ENCODE results near the gene USP24. TPM values are rescaled to one million over a fixed set of nuclear protein-coding genes. Genes with fewer than 3 reads are reported as not detected.

Gene USP24
- polyA plus RNA-seq, 1 of the 3 experiments (the other 2 are of a cell fraction) = 8.1 TPM

DNA sequence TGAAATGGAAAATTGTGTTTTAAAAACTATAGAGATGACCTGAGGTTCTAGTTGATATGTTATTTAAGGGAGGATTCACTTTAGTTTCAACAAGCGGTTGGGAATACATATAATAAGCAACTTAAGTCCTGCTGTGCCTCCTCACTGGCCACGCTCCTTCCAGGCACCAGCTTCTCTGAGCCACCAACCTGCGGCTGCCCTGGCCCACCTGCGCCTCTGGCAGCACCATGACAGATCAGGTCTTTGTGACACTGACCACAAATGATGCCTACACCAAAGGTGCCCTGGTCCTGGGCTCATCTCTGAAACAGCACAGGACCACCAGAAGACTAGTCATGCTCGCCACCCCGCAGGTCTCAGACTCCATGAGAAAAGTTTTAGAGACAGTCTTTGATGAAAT is 7.0 kb upstream of the USP24 start:
- no peak for DNase-seq
- H3K4me1 ChIP-seq (ENCODE audit: control insufficient read depth in 1 of 2, insufficient read depth in 2 of 2, low read depth in 1 of 2, low read length in 1 of 2) = peaks cover 0 to 3% of the 10 kb centered on the region in 2 experiments; a peak in 1 of 4 replicates
- H2AFZ ChIP-seq (ENCODE audit: low read depth) = no peak overlapping the region
- 66% methylated on average over 6 of the region's 6 CpGs for WGBS (ENCODE audit: low lambda C conversion rate)
- no peaks in the 10 kb centered on the region for H4K20me1 ChIP-seq (ENCODE audit: insufficient read depth)
- H3K27me3 ChIP-seq (ENCODE audit: insufficient read depth) = no peaks in the 10 kb centered on the region
- ChIA-PET POLR2A (no interaction called here), CTCF (no interaction called here)
- no peaks in the 10 kb centered on the region; the same call in 1 of the 2 replicates for H3K9me3 ChIP-seq
- TF ChIP-seq TAF1 (IDR thresholded peaks at IDR 0.05; ENCODE audit: borderline replicate concordance, low read depth, low read length) (no peak), ELF1 (IDR thresholded peaks at IDR 0.05) (no peak), NRF1 (IDR thresholded peaks at IDR 0.05; ENCODE audit: low read depth, low read length) (no peak), YY1 (IDR thresholded peaks at IDR 0.05; ENCODE audit: low read depth) (no peak), MEF2A (IDR thresholded peaks at IDR 0.05; ENCODE audit: borderline replicate concordance, low read depth) (no peak), CHD2 (IDR thresholded peaks at IDR 0.05; ENCODE audit: low read length, partially characterized antibody) (no peak), FOSL2 (IDR thresholded peaks at IDR 0.05; ENCODE audit: borderline replicate concordance, low read depth) (no peak), RFX5 (IDR thresholded peaks at IDR 0.05; ENCODE audit: low read length) (no peak), EZH2phosphoT487 (IDR thresholded peaks at IDR 0.05; ENCODE audit: borderline replicate concordance, low read depth) (no peak), POLR2AphosphoS5 (IDR thresholded peaks at IDR 0.05; ENCODE audit: low read depth, low read length) (no peak), TEAD4 (IDR thresholded peaks at IDR 0.05; ENCODE audit: borderline replicate concordance, insufficient read depth) (no peak), RCOR1 (IDR thresholded peaks at IDR 0.05; ENCODE audit: low read length) (no peak), NFIC (IDR thresholded peaks at IDR 0.05; ENCODE audit: borderline replicate concordance) (no peak), GABPA (IDR thresholded peaks at IDR 0.05; ENCODE audit: low read depth) (no peak), JUND (IDR thresholded peaks at IDR 0.05) (no peak), RAD21 (IDR thresholded peaks at IDR 0.05; ENCODE audit: low read length) (no peak)
- TF ChIP-seq, protein P1, sequence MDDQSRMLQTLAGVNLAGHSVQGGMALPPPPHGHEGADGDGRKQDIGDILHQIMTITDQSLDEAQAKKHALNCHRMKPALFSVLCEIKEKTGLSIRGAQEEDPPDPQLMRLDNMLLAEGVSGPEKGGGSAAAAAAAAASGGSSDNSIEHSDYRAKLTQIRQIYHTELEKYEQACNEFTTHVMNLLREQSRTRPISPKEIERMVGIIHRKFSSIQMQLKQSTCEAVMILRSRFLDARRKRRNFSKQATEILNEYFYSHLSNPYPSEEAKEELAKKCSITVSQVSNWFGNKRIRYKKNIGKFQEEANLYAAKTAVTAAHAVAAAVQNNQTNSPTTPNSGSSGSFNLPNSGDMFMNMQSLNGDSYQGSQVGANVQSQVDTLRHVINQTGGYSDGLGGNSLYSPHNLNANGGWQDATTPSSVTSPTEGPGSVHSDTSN (IDR thresholded peaks at IDR 0.05) = no peak
- TF ChIP-seq, protein P2, sequence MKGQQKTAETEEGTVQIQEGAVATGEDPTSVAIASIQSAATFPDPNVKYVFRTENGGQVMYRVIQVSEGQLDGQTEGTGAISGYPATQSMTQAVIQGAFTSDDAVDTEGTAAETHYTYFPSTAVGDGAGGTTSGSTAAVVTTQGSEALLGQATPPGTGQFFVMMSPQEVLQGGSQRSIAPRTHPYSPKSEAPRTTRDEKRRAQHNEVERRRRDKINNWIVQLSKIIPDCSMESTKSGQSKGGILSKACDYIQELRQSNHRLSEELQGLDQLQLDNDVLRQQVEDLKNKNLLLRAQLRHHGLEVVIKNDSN (IDR thresholded peaks at IDR 0.05; ENCODE audit: borderline replicate concordance, low read depth) = no peak
- TF ChIP-seq, protein P3, sequence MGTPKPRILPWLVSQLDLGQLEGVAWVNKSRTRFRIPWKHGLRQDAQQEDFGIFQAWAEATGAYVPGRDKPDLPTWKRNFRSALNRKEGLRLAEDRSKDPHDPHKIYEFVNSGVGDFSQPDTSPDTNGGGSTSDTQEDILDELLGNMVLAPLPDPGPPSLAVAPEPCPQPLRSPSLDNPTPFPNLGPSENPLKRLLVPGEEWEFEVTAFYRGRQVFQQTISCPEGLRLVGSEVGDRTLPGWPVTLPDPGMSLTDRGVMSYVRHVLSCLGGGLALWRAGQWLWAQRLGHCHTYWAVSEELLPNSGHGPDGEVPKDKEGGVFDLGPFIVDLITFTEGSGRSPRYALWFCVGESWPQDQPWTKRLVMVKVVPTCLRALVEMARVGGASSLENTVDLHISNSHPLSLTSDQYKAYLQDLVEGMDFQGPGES (IDR thresholded peaks at IDR 0.05; ENCODE audit: low read depth, low read length) = no peak
- TF ChIP-seq, protein P4, sequence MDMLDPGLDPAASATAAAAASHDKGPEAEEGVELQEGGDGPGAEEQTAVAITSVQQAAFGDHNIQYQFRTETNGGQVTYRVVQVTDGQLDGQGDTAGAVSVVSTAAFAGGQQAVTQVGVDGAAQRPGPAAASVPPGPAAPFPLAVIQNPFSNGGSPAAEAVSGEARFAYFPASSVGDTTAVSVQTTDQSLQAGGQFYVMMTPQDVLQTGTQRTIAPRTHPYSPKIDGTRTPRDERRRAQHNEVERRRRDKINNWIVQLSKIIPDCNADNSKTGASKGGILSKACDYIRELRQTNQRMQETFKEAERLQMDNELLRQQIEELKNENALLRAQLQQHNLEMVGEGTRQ (IDR thresholded peaks at IDR 0.05; ENCODE audit: borderline replicate concordance, low read depth, low read length) = no peak
- H3K4me2 ChIP-seq = no peak overlapping the region
- no peak overlapping the region for H3K27ac ChIP-seq (ENCODE audit: low read depth in 2 of 2, low read length in 1 of 2)
- H3K4me3 ChIP-seq (ENCODE audit: low read depth in 2 of 2, low read length in 1 of 2) = no peak overlapping the region
- no peaks in the 10 kb centered on the region for H3K79me2 ChIP-seq (ENCODE audit: insufficient read depth)
- no peaks in the 10 kb centered on the region for H3F3A ChIP-seq (replicated peaks; ENCODE audit: insufficient read depth)
- no peak overlapping the region for H3K9ac ChIP-seq
- no peaks in the 10 kb centered on the region for H3K9me2 ChIP-seq
- no peaks in the 10 kb centered on the region for H3K36me3 ChIP-seq (replicated peaks in 1 of 2; ENCODE audit: control insufficient read depth in 1 of 2, insufficient read depth in 2 of 2, low read length in 1 of 2)
